HG03520 (cell line): ENCODE data around the gene OGFOD3.

Experiments used
- ATAC-seq: cut with Tn5 transposase; IDR thresholded peaks from one replicate; pipeline ENCODE4 v1.9.1; 2021; ENCODE audit warnings: mild to moderate bottlenecking, moderate library complexity; ENCODE audit not compliant: unreplicated experiment

The OGFOD3 gene

GRCh38 chr17:82446649-82447048 lies 28.3 kb upstream of the OGFOD3 start:
- no peak for ATAC-seq

GRCh38 chr17:82446124-82446523 lies 27.7 kb upstream of the OGFOD3 start:
- ATAC-seq = no peak

- ATAC-seq = no peak
Observed at GRCh38 chr17:82445542-82445941, 27.2 kb upstream of the OGFOD3 start.

GRCh38 chr17:82444941-82445521 lies 26.6 kb upstream of the OGFOD3 start:
- ATAC-seq = no peak

- ATAC-seq = no peak
Observed at GRCh38 chr17:82444284-82444893, 26.0 kb upstream of the OGFOD3 start.

- no peak for ATAC-seq
Observed at GRCh38 chr17:82443465-82444283, 25.3 kb upstream of the OGFOD3 start.

GRCh38 chr17:82442643-82443464 lies 24.5 kb upstream of the OGFOD3 start:
- no peak for ATAC-seq

GRCh38 chr17:82441691-82442487 lies 23.5 kb upstream of the OGFOD3 start:
- ATAC-seq = no peak

- ATAC-seq = no peak
Observed at GRCh38 chr17:82440991-82441627, 22.7 kb upstream of the OGFOD3 start.

- ATAC-seq = no peak
Observed at GRCh38 chr17:82440469-82440981, 22.1 kb upstream of the OGFOD3 start.

GRCh38 chr17:82439829-82440365 lies 21.5 kb upstream of the OGFOD3 start:
- no peak for ATAC-seq

- ATAC-seq = no peak
Observed at GRCh38 chr17:82439194-82439828, 20.9 kb upstream of the OGFOD3 start.

GRCh38 chr17:82438401-82439193 lies 20.2 kb upstream of the OGFOD3 start:
- ATAC-seq = no peak

- ATAC-seq = no peak
Observed at GRCh38 chr17:82437325-82437668, 18.9 kb upstream of the OGFOD3 start.

GRCh38 chr17:82436601-82437324 lies 18.4 kb upstream of the OGFOD3 start:
- ATAC-seq = no peak

GRCh38 chr17:82435601-82436583 lies 17.5 kb upstream of the OGFOD3 start:
- ATAC-seq = no peak
